HG02840 (cell line): Measurements from ENCODE around the gene EMC9.
"Not testable (repeated sequence)": the region's sequence is repeated elsewhere in the genome, so short reads cannot be mapped to it uniquely, and the experiment has no call there.

Experiments
- ATAC-seq: cut with Tn5 transposase; IDR thresholded peaks from one replicate; pipeline ENCODE4 v1.9.1; 2021; ENCODE audit warnings: mild to moderate bottlenecking, moderate library complexity, moderate number of reproducible peaks; ENCODE audit not compliant: unreplicated experiment, low FRiP score

EMC9 gene

DNA sequence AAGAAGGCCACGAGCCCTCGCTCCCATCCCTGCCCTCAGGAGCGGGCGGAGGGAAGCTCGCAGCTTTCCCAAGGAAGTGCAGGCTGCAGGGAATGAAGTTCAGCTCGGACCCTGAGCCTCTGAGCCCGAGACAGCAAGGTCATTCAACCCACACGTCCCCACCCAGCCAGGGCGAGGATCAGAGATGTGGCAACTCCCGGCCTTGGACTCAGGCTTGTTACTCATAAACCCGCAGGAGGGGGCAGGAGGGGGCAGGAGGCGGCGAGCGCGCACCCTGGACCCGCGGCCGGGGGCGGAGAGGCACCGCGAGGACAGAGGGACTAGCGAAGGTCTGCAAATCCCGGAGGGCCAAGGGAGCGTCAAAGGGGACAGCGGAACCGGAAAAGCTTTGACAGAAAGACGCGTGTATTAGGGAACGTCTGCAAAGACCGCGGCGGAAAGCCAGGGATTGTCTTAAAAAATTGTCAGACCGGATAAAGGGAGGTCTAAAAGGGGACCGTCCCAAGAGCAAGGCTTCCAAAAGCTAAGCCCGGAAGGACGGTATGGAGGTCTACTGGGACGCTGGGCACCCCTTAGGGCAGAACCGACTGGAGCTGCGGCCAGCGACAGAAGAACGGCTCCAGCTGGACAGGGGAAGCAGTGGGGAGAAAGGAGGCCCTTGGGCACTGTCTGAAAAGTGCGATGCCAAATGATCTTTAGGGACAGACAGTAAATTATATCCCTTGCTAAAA lies 27.4 kb downstream of the EMC9 start:
- ATAC-seq: no peak

DNA sequence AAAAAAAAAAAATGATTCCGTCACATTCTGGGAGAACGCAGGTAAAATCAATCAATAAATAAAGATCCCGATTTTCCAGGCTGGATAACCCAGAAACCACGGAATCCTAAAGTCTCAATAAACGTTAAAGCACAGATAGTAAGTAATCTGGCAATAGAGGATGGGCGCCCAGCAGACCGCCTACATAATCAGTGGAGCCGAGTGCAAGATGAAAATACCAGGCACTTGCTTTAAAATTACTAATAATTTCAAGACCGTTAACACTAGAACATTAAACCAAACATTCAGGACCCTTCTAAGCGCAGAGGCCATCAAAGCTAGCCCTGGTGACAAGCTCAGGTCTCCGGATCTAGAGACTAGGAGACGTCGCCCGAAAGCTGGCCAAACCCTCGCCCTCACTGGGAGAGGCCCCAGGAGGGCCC lies 28.0 kb downstream of the EMC9 start:
- no peak for ATAC-seq

DNA sequence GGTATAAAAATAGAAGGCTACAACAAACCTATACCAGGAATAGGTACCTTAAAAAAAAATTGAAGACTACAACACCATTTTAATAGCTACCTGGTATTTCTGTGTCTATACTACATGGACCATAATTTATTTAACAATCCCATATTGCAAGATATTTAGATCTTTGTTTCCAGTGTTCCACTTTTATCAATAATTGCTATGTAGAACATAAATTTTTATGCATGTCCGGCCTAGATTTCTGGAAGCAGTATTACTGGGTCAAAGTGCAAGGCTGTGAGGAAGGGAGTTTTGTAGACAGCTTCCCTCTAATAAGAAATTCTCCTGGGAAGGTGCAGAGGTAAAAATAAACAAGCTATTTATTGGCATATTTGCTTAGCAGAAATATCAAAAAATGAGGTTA lies 30.9 kb downstream of the EMC9 start:
- ATAC-seq: no peak

- no peak for ATAC-seq
Measured at GRCh38 chr14:24110060-24110459, 31.3 kb downstream of the EMC9 start.

GRCh38 chr14:24108336-24108874 lies 33.0 kb downstream of the EMC9 start:
- ATAC-seq: peak; percentile 30

- ATAC-seq: no peak
Measured at GRCh38 chr14:24106672-24107271, 34.6 kb downstream of the EMC9 start.

DNA sequence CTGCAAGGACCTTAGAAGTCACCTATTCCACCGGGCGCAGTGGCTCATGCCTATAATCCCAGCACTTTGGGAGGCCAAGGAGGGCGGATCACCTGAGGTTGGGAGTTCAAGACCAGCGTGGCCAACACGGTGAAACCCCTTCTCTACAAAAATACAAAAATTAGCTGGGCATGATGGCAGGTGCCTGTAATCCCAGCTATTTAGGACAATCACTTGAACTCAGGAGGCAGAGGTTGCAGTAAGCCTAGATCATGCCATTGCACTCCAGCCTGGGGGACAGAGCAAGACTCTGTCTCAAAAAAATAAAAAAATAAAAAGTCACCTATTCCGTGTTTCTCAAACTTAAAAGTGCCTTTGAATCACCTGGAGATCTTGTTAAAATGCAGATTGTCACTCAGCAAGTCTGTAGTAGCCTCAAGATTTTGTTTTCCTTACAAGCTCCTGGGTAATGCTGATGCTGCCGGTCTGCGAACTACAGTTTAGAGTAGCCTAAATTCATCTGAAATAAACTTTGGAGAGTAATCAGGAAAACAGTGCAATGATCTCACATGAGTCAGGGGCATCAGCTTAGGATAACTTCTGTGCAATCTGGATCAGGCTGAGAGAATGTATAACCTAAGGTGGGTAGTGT lies 35.7 kb downstream of the EMC9 start:
- not testable (repeated sequence) for ATAC-seq

- no peak for ATAC-seq
Measured at GRCh38 chr14:24103451-24103850, 37.9 kb downstream of the EMC9 start.

- ATAC-seq: no peak
Measured at GRCh38 chr14:24102357-24103048, 38.9 kb downstream of the EMC9 start.

GRCh38 chr14:24100982-24101494 lies 40.4 kb downstream of the EMC9 start:
- ATAC-seq: no peak

GRCh38 chr14:24100197-24100981 lies 41.0 kb downstream of the EMC9 start:
- no peak for ATAC-seq

DNA sequence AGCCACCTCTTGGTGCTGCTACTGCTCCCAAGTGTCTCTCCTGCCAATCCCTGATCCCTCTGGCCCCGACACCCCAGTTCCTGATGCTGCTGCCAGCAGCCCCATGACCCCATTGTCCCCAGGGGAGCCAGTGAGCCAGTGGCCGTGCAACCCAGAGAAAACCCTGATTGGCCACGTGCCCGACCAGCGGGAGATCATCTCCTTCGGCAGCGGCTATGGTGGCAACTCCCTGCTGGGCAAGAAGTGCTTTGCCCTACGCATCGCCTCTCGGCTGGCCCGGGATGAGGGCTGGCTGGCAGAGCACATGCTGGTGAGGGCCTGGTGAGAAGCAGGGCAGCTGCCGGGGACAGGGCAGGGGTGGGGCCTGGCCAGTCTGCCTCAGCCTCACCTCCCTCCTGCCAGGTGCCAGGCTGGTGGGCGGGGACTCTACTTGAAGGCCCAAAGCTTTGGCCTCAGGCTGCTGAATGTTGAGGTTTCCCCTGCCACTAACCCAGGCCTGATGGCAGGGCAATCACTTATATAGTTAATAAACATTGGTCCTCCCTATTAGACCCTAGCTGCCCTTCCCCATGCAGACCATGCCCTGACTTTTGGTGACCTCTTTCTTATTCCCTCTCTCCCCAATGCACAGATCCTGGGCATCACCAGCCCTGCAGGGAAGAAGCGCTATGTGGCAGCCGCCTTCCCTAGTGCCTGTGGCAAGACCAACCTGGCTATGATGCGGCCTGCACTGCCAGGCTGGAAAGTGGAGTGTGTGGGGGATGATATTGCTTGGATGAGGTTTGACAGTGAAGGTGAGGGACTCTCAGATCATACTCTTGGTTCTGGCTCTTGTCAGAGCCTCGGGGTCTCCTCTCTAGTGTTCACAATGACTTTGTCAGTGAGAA lies 42.2 kb downstream of the EMC9 start:
- ATAC-seq: no peak

DNA sequence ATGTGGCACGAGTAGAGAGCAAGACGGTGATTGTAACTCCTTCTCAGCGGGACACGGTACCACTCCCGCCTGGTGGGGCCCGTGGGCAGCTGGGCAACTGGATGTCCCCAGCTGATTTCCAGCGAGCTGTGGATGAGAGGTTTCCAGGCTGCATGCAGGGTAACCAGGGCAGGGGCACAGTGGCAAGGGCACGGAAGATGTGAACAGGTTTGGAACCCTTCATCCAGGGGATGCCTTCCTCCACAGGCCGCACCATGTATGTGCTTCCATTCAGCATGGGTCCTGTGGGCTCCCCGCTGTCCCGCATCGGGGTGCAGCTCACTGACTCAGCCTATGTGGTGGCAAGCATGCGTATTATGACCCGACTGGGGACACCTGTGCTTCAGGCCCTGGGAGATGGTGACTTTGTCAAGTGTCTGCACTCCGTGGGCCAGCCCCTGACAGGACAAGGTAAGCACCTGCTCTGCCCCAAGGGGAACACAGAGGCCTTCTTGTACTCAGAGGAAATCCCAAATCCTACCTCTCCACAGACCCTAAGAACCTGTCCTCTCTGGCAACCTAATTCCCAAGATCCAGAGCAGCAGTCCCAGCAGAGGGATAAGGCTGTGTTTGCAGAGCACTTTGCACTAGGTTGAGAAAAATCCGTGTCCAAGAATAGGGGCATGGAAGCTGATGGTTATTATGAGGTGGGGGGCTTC lies 43.0 kb downstream of the EMC9 start:
- no peak for ATAC-seq

DNA sequence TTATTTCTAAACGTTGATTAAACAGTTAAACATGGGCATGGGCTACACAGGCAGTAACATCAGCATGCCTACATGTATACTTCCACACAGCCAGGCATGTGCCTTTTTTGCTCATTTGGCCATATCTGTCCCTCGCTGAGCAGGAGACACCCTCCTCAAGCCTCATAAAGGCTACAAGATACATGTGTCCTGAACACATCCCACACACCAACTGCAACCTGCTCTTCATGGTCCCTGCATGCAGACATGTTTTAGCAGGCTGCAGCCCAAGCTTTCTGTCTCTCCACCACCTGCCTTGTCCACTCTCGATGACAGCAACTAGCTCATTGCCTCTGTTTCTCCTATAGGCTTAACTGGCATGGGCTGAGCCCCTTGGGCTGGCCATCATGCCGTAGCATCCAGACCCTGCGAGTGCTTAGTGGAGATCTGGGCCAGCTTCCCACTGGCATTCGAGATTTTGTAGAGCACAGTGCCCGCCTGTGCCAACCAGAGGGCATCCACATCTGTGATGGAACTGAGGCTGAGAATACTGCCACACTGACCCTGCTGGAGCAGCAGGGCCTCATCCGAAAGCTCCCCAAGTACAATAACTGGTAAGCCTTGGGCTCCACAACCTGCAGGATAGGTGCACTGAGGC lies 44.7 kb downstream of the EMC9 start:
- no peak for ATAC-seq

DNA sequence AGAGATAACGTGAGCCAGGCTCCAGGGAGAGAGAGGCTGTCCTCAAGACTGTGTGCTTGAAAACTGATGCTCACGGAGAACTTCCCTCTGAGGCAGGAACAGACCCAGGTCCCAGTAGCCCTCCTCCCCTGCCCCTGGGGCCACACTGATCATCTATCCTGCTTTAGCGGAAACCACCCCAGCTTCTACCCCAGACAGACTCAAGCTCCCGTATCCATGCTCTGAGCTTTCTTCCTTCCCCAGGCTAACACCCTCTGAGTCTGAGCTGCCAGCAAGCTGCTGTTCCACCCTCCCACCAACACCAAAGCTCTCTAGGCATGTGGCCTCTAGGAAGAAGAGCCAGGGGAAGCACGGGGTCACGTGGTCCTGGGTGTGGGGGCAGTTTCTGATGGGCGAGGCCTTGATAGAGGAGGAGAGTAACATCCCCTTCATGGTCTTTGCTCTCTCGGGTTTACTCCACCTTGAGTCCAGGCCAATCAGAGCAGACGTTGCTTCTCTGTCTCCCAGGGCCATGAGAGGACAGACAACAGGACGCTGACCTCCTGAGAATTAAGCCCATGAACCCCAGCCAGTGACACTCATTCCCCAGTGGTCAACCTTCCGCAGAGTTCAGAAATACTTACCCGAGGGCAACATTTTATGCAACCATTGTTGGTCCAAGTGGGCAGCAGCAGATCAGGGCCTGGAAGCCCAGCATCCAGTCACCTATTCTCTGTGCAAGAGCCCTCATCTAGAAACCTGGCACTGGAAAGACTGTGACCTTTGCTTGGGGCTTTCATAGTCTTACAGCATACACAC lies 45.9 kb downstream of the EMC9 start:
- ATAC-seq: peak; percentile 43

GRCh38 chr14:24094841-24095270 lies 46.5 kb downstream of the EMC9 start:
- peak; percentile 3 for ATAC-seq
